ENCODE results near the gene DPP4. TPM values are rescaled to one million over a fixed set of nuclear protein-coding genes. Genes with fewer than 3 reads are reported as not detected.

DPP4 gene
- total RNA-seq, 1 donor from 2014 or later, result 0.59 TPM

DNA sequence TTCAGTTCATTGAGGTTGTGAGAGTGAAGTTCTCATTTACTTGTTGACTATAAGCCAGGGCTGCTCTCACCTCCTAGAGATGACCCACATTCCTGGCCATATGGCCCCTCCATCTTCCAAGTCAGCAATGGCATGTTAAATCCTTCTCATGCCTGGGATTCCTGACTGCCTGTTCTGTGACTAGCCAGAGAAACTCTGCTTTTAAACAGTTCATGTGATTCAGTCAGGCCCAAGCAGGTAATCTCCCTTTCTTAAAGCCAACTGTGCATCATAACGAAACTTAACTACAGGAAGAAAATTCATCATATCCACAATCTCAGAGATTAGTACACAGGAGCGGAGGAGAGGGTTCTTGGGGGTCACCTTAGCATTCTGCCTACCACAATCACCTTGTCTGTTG lies 11.5 kb downstream of the DPP4 start:
- no peak for TF ChIP-seq CTCF (IDR thresholded peaks at IDR 0.05; ENCODE audit: unreplicated experiment)
- peaks cover 5% of the 10 kb centered on the region for H3K4me1 Mint-ChIP-seq (ENCODE audit: unreplicated experiment)
- DNase-seq (ENCODE audit: low spot score), result no peak
- H3K36me3 Mint-ChIP-seq (ENCODE audit: low read depth, unreplicated experiment), result peaks cover 2% of the 10 kb centered on the region
- peaks cover 2% of the 10 kb centered on the region for H3K27me3 Mint-ChIP-seq (ENCODE audit: unreplicated experiment)
- no peaks in the 10 kb centered on the region for H3K9me3 Mint-ChIP-seq (ENCODE audit: unreplicated experiment)
- H3K4me3 Mint-ChIP-seq (ENCODE audit: unreplicated experiment), result no peak overlapping the region
- H3K27ac Mint-ChIP-seq (ENCODE audit: unreplicated experiment), result no peak overlapping the region

DNA sequence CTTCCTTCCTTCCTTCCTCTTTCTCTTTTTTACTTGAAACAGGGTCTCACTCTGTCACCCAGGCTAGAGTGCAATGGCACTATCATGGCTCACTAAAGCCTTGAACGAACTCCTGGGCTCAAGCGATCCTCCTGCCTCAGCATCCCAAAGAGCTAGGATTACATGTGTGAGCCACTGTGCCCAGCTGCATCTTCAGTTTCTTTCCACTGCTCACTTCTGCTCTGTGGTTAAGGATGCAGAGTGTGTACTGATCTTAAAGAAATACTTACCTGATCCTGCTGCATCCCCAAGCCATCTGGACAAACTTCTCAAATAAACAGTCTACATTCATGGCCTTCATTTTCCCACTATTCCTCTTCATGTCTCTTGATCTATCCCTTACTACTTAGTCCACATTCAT lies 13.0 kb downstream of the DPP4 start:
- DNase-seq (ENCODE audit: low spot score), result no peak
- peaks cover 3% of the 10 kb centered on the region for H3K36me3 Mint-ChIP-seq (ENCODE audit: low read depth, unreplicated experiment)
- H3K4me3 Mint-ChIP-seq (ENCODE audit: unreplicated experiment), result no peak overlapping the region
- no peak overlapping the region for H3K27ac Mint-ChIP-seq (ENCODE audit: unreplicated experiment)
- H3K27me3 Mint-ChIP-seq (ENCODE audit: unreplicated experiment), result peaks cover 2% of the 10 kb centered on the region
- peaks cover 5% of the 10 kb centered on the region for H3K4me1 Mint-ChIP-seq (ENCODE audit: unreplicated experiment)
- TF ChIP-seq CTCF (IDR thresholded peaks at IDR 0.05; ENCODE audit: unreplicated experiment), result no peak
- H3K9me3 Mint-ChIP-seq (ENCODE audit: unreplicated experiment), result peaks cover 5% of the 10 kb centered on the region

- H3K27me3 Mint-ChIP-seq (ENCODE audit: unreplicated experiment), result peaks cover 2% of the 10 kb centered on the region
- DNase-seq (ENCODE audit: low spot score), result no peak
Measured at GRCh38 chr2:162060532-162060931, 13.5 kb downstream of the DPP4 start.

GRCh38 chr2:162058973-162059668 lies 14.9 kb downstream of the DPP4 start:
- no peak overlapping the region for H3K27ac Mint-ChIP-seq (ENCODE audit: unreplicated experiment)
- TF ChIP-seq CTCF (IDR thresholded peaks at IDR 0.05; ENCODE audit: unreplicated experiment), result no peak

More at GRCh38 chr2:162060532-162060931, 13.5 kb downstream of the DPP4 start:
- TF ChIP-seq CTCF (IDR thresholded peaks at IDR 0.05; ENCODE audit: unreplicated experiment), result no peak
- H3K4me1 Mint-ChIP-seq (ENCODE audit: unreplicated experiment), result peaks cover 5% of the 10 kb centered on the region
- H3K27ac Mint-ChIP-seq (ENCODE audit: unreplicated experiment), result no peak overlapping the region
- peaks cover 5% of the 10 kb centered on the region for H3K9me3 Mint-ChIP-seq (ENCODE audit: unreplicated experiment)
- no peak overlapping the region for H3K4me3 Mint-ChIP-seq (ENCODE audit: unreplicated experiment)
- H3K36me3 Mint-ChIP-seq (ENCODE audit: low read depth, unreplicated experiment), result peaks cover 3% of the 10 kb centered on the region

DNA sequence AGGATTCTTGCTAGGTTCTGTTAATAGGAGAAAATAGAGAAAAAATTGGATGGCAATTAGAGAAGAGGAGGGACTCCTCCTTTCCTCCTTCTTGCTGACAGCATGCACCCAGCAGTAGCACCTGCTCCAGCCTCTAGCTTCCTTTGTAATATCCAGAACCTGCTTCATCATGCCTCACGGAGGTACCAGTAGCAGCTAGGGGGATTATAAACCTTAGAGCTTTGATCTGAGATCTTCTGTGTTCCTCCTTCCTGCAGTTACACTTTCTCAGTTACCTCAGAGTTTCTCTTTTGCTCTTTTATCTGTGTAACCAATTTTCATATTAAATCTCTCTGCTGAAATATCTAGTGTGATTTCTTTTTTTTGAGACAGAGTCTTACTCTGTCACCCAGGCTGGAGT lies 16.6 kb downstream of the DPP4 start:
- Mint-ChIP-seq H3K36me3 (ENCODE audit: low read depth, unreplicated experiment) (peaks cover 3% of the 10 kb centered on the region), H3K9me3 (ENCODE audit: unreplicated experiment) (peaks cover 5% of the 10 kb centered on the region)

More at GRCh38 chr2:162058973-162059668, 14.9 kb downstream of the DPP4 start:
- Mint-ChIP-seq H3K4me1 (ENCODE audit: unreplicated experiment) (peaks cover 5% of the 10 kb centered on the region), H3K4me3 (ENCODE audit: unreplicated experiment) (no peak overlapping the region), H3K27me3 (ENCODE audit: unreplicated experiment) (peaks cover 2% of the 10 kb centered on the region), H3K9me3 (ENCODE audit: unreplicated experiment) (peaks cover 5% of the 10 kb centered on the region), H3K36me3 (ENCODE audit: low read depth, unreplicated experiment) (peaks cover 3% of the 10 kb centered on the region)
- no peak for DNase-seq (ENCODE audit: low spot score)

More for the DNA sequence above, 16.6 kb downstream of the DPP4 start:
- no peaks in the 10 kb centered on the region for H3K4me1 Mint-ChIP-seq (ENCODE audit: unreplicated experiment)
- TF ChIP-seq CTCF (IDR thresholded peaks at IDR 0.05; ENCODE audit: unreplicated experiment), result no peak
- H3K27me3 Mint-ChIP-seq (ENCODE audit: unreplicated experiment), result no peaks in the 10 kb centered on the region
- no peak overlapping the region for H3K27ac Mint-ChIP-seq (ENCODE audit: unreplicated experiment)
- H3K4me3 Mint-ChIP-seq (ENCODE audit: unreplicated experiment), result no peak overlapping the region
- no peak for DNase-seq (ENCODE audit: low spot score)

Data from endothelial cell (in vitro differentiated cells).